ENCODE measurements around the gene LTA.

LTA gene

GRCh38 chr6:31545291-31545690, 26.8 kb upstream of the LTA start:
- Histone ChIP-seq H3K27ac (no peak overlapping the region), H3K27me3 (no peaks in the 10 kb centered on the region), H3K4me3 (no peak overlapping the region), H3K4me1 (peaks cover 0 to 46% (median 30%) of the 10 kb centered on the region in 4 donors), H3K9me3 (no peaks in the 10 kb centered on the region), H3K36me3 (peaks cover 5 to 13% (median 12%) of the 10 kb centered on the region in 3 donors)
- TF ChIP-seq CTCF (IDR thresholded peaks at IDR 0.05), result no peak
- intact Hi-C loops (cut with DNase I; ENCODE audit: low total_unique reads), result no loop called here
- DNase-seq, result no peak

GRCh38 chr6:31546339-31546957, 25.6 kb upstream of the LTA start, which contains the start of gene ATP6V1G2:
TSS of gene ATP6V1G2 (minus strand) at chr6:31546608. CDS start at chr6:31546559, 49 bp downstream.
- H3K27me3 ChIP-seq, result no peaks in the 10 kb centered on the region
- H3K27ac ChIP-seq, result peak within 1 kb of the TSS; percentile 72 to 74
- H3K4me3 ChIP-seq, result peak within 1 kb of the TSS; percentile 46 to 54
- peak; percentile 91 to 93 for DNase-seq
- H3K4me1 ChIP-seq, result peaks cover 0 to 42% (median 24%) of the 10 kb centered on the region in 4 donors
- H3K36me3 ChIP-seq, result peaks cover 7 to 23% (median 16%) of the 10 kb centered on the region in 3 donors
- intact Hi-C loops (cut with DNase I; ENCODE audit: low total_unique reads), result loop anchor here (2.0 kb wide), 1 partner anchor 52 kb away; no protein-coding TSS in a partner anchor
- H3K9me3 ChIP-seq, result no peaks in the 10 kb centered on the region
- TF ChIP-seq CTCF (IDR thresholded peaks at IDR 0.05), result peak; percentile 96 to 98

GRCh38 chr6:31546958-31547726, 24.9 kb upstream of the LTA start, which contains the start of gene NFKBIL1:
TSS of gene NFKBIL1 (plus strand) at chr6:31547608. CDS start at chr6:31547695, 87 bp downstream.
- Histone ChIP-seq H3K27ac (peak within 1 kb of the TSS; percentile 72 to 74), H3K36me3 (peaks cover 7 to 28% (median 20%) of the 10 kb centered on the region in 3 donors), H3K4me1 (peaks cover 0 to 42% (median 24%) of the 10 kb centered on the region in 4 donors), H3K4me3 (peak within 1 kb of the TSS; percentile 46 to 54), H3K9me3 (no peaks in the 10 kb centered on the region), H3K27me3 (no peaks in the 10 kb centered on the region)
- TF ChIP-seq CTCF (IDR thresholded peaks at IDR 0.05), result peak in 1 of 2 experiments; percentile 3
- DNase-seq, result peak; percentile 98 to 99
- intact Hi-C loops (cut with DNase I; ENCODE audit: low total_unique reads), result loop anchor here (2.0 kb wide), 1 partner anchor 52 kb away; no protein-coding TSS in a partner anchor

GRCh38 chr6:31547727-31548543, 24.2 kb upstream of the LTA start:
- no peaks in the 10 kb centered on the region for H3K27me3 ChIP-seq
- peaks cover 0 to 36% (median 19%) of the 10 kb centered on the region in 4 donors for H3K4me1 ChIP-seq
- H3K4me3 ChIP-seq, result peak overlapping the region; percentile 46 to 54
- intact Hi-C loops (cut with DNase I; ENCODE audit: low total_unique reads), result loop anchor here (2.0 kb wide), 1 partner anchor 51 kb away; no protein-coding TSS in a partner anchor
- H3K9me3 ChIP-seq, result no peaks in the 10 kb centered on the region
- no peak for TF ChIP-seq CTCF (IDR thresholded peaks at IDR 0.05)
- H3K36me3 ChIP-seq, result peaks cover 7 to 33% (median 23%) of the 10 kb centered on the region in 3 donors
- DNase-seq, result no peak
- H3K27ac ChIP-seq, result peak overlapping the region; percentile 72 to 74

GRCh38 chr6:31548544-31548873, 23.6 kb upstream of the LTA start:
- Histone ChIP-seq H3K4me1 (peaks cover 0 to 33% (median 18%) of the 10 kb centered on the region in 4 donors), H3K27me3 (no peaks in the 10 kb centered on the region), H3K36me3 (peaks cover 7 to 36% (median 23%) of the 10 kb centered on the region in 3 donors), H3K9me3 (no peaks in the 10 kb centered on the region), H3K4me3 (peak overlapping the region in 1 of 2 donors; percentile 54), H3K27ac (peak overlapping the region in 1 of 2 donors; percentile 72)
- no peak for TF ChIP-seq CTCF (IDR thresholded peaks at IDR 0.05)
- DNase-seq, result no peak
- intact Hi-C loops (cut with DNase I; ENCODE audit: low total_unique reads), result no loop called here

Data from tibial artery (tissue), 4 donors.